Hepatocyte (in vitro differentiated cells): ENCODE data around the gene NXT1. TPM values are rescaled to one million over a fixed set of nuclear protein-coding genes. Genes with fewer than 3 reads are reported as not detected.

Experiments
- DNase-seq: peaks from one replicate; pipeline ENCODE4 v3.0.0-alpha.2; 2016; ENCODE audit warnings: low spot score
- H2AFZ ChIP-seq: fragments of 200-600 bp; sonication (generic); 2 replicates; pipeline ENCODE4 v1.6.0; 2016; ENCODE audit warnings: antibody characterized with exemption, mild to moderate bottlenecking
- H3K27ac ChIP-seq: fragments of 200-600 bp; sonication (generic); 2 replicates; pipeline ENCODE4 v1.5.1; 2016; ENCODE audit warnings: mild to moderate bottlenecking
- H3K27me3 ChIP-seq: fragments of 200-600 bp; sonication (generic); 2 replicates; pipeline ENCODE4 v1.6.1; 2016
- H3K36me3 ChIP-seq: fragments of 200-600 bp; sonication (generic); replicated peaks from 2 replicates; pipeline ENCODE4 v1.5.1; 2016; ENCODE audit warnings: low read depth; ENCODE audit not compliant: insufficient read depth
- H3K4me1 ChIP-seq: fragments of 200-600 bp; sonication (generic); 2 replicates; pipeline ENCODE4 v1.5.1; 2016; ENCODE audit warnings: mild to moderate bottlenecking, moderate library complexity; ENCODE audit not compliant: insufficient read depth
- H3K4me2 ChIP-seq: fragments of 200-600 bp; sonication (generic); 2 replicates; pipeline ENCODE4 v1.6.0; 2016
- H3K4me3 ChIP-seq: fragments of 200-600 bp; sonication (generic); 2 replicates; pipeline ENCODE4 v1.5.1; 2016; ENCODE audit warnings: mild to moderate bottlenecking
- H3K79me2 ChIP-seq: fragments of 200-600 bp; sonication (generic); 2 replicates; pipeline ENCODE4 v1.6.0; 2017; ENCODE audit warnings: mild to moderate bottlenecking
- H3K9me2 ChIP-seq: fragments of 200-600 bp; sonication (generic); replicated peaks from 2 replicates; pipeline ENCODE4 v1.6.0; 2017; ENCODE audit warnings: mild to moderate bottlenecking; ENCODE audit not compliant: insufficient read depth
- H3K9me3 ChIP-seq: fragments of 200-600 bp; sonication (generic); 2 replicates; pipeline ENCODE4 v1.5.1; 2016; ENCODE audit warnings: low read depth, mild to moderate bottlenecking
- H4K20me1 ChIP-seq: fragments of 200-600 bp; sonication (generic); 2 replicates; pipeline ENCODE4 v1.6.0; 2016; ENCODE audit warnings: mild to moderate bottlenecking; ENCODE audit not compliant: insufficient read depth, poor library complexity, severe bottlenecking
- CTCF ChIP-seq: fragments of 200-600 bp; sonication (generic); IDR thresholded peaks from 2 replicates; pipeline ENCODE4 v1.5.1; 2016; ENCODE audit warnings: antibody characterized with exemption, mild to moderate bottlenecking; ENCODE audit not compliant: poor library complexity
- EZH2 ChIP-seq: fragments of 200-600 bp; sonication (generic); IDR thresholded peaks from 2 replicates; pipeline ENCODE4 v1.6.1; 2016; ENCODE audit warnings: antibody characterized with exemption, mild to moderate bottlenecking, borderline replicate concordance
- EZH2phosphoT487 ChIP-seq: fragments of 200-600 bp; sonication (generic); IDR thresholded peaks from one replicate; pipeline ENCODE4 v1.6.1; 2018; ENCODE audit warnings: antibody characterized with exemption, mild to moderate bottlenecking, low read depth, moderate library complexity; ENCODE audit not compliant: unreplicated experiment, severe bottlenecking
- WGBS: methylation state at CpG from one replicate; pipeline ENCODE4 v1.1.6; 2016; ENCODE audit warnings: low lambda C conversion rate; ENCODE audit errors: missing lambda C conversion rate; 5-methylcytosine and 5-hydroxymethylcytosine counted together
- polyA plus RNA-seq: library from polyadenylated mRNA; unstranded; fragments of >200 nt; fragmentation: Nextera tagmentation; extraction: Ambion mirVana; gene quantifications from 2 replicates; pipeline ENCODE4 v1.2.1, GENCODE V29; 2016
- total RNA-seq: library from RNA; depleted of rRNA; stranded (reverse); fragments of >200 nt; gene quantifications from 2 replicates; pipeline ENCODE4 v1.2.3, GENCODE V29; 2014

NXT1 gene
- total and polyA plus RNA-seq, 2 experiments from 2014 or later: 29.7 to 36.3 TPM

GRCh38 chr20:23334111-23334510, 16.5 kb upstream of the NXT1 start:
- Histone ChIP-seq H3K4me2 (no peak overlapping the region), H3K4me3 (no peak overlapping the region), H3K79me2 (no peaks in the 10 kb centered on the region), H3K27ac (no peak overlapping the region), H2AFZ (no peak overlapping the region), H3K4me1 (no peaks in the 10 kb centered on the region), H3K9me3 (no peaks in the 10 kb centered on the region), H3K9me2 (no peaks in the 10 kb centered on the region), H3K36me3 (no peaks in the 10 kb centered on the region), H3K27me3 (no peaks in the 10 kb centered on the region), H4K20me1 (no peaks in the 10 kb centered on the region)
- TF ChIP-seq EZH2 (no peak), CTCF (no peak), EZH2phosphoT487 (no peak)
- WGBS: 64% methylated on average over 3 of the region's 3 CpGs
- no peak for DNase-seq

- TF ChIP-seq EZH2 (no peak), EZH2phosphoT487 (no peak), CTCF (no peak)
- Histone ChIP-seq H3K9me2 (no peaks in the 10 kb centered on the region), H4K20me1 (no peaks in the 10 kb centered on the region), H3K27ac (no peak overlapping the region), H3K36me3 (no peaks in the 10 kb centered on the region), H3K4me3 (no peak overlapping the region), H2AFZ (no peak overlapping the region), H3K4me1 (no peaks in the 10 kb centered on the region), H3K79me2 (no peaks in the 10 kb centered on the region), H3K27me3 (no peaks in the 10 kb centered on the region), H3K9me3 (no peaks in the 10 kb centered on the region), H3K4me2 (no peak overlapping the region)
- WGBS: 97% methylated on average over 5 of the region's 5 CpGs
- no peak for DNase-seq
Observed at GRCh38 chr20:23335521-23335920, 15.1 kb upstream of the NXT1 start.

- Histone ChIP-seq H3K27me3 (no peaks in the 10 kb centered on the region), H3K27ac (no peak overlapping the region), H2AFZ (no peak overlapping the region), H3K4me1 (no peaks in the 10 kb centered on the region), H3K4me2 (no peak overlapping the region), H3K4me3 (no peak overlapping the region), H3K9me2 (no peaks in the 10 kb centered on the region), H3K79me2 (no peaks in the 10 kb centered on the region), H4K20me1 (no peaks in the 10 kb centered on the region), H3K9me3 (no peaks in the 10 kb centered on the region), H3K36me3 (no peaks in the 10 kb centered on the region)
- no peak for DNase-seq
- TF ChIP-seq EZH2phosphoT487 (no peak), EZH2 (no peak), CTCF (no peak)
- 95% methylated on average over 5 of the region's 5 CpGs for WGBS
Observed at GRCh38 chr20:23336476-23336875, 14.1 kb upstream of the NXT1 start.

GRCh38 chr20:23337312-23337711, 13.3 kb upstream of the NXT1 start:
- no peak for TF ChIP-seq CTCF
- no peak for TF ChIP-seq EZH2phosphoT487
- no peak for TF ChIP-seq EZH2
- no peaks in the 10 kb centered on the region for H3K4me1 ChIP-seq
- no peaks in the 10 kb centered on the region for H3K79me2 ChIP-seq
- H3K4me3 ChIP-seq: no peak overlapping the region
- H3K4me2 ChIP-seq: no peak overlapping the region
- no peak overlapping the region for H3K27ac ChIP-seq
- H3K36me3 ChIP-seq: no peaks in the 10 kb centered on the region
- H4K20me1 ChIP-seq: no peaks in the 10 kb centered on the region
- no peaks in the 10 kb centered on the region for H3K27me3 ChIP-seq
- no peak overlapping the region for H2AFZ ChIP-seq
- DNase-seq: no peak
- no peaks in the 10 kb centered on the region for H3K9me2 ChIP-seq
- no peaks in the 10 kb centered on the region for H3K9me3 ChIP-seq
